Measurements from ENCODE around the gene TAF1A.

DNA sequence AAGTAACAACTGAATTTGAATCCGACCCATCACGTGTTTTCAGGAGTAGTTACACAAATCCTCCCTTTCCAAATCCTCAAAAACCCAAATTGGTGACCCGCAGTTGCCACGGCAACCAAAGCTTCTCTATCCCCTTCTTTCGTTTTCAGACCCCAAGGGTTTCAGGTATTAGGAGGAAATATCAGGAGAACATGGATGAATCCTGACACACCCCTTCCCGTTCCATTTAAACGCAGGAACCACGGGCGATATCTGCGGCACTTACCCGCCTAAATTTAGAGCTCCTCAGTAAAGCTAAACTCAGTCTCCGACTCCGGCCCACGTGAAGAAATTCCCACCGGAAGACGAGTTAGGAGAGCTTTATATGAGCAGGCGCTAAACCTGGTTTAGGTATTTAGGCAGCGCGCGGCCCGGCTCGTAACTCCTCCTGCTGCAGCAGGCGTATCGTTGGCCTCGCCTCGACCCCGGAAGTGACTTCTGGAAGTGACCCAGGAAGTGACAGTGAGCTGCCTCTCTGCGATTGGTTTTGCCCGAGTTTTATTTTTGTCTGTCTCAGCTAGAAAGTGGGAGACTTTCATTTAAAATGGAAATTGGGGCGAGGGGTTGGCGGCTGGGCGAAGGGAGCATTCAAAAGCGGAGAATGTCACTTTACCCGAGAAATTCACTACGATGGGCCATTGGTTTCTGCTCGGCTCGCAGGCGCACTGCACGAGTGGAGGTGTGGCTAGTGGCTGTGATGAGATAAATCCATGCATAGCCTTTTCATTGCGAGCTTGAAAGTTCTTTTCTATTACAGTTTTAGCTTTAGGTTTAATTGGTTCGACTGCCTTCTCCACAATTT is at the start of gene TAF1A:
- TF ChIP-seq, protein P1, sequence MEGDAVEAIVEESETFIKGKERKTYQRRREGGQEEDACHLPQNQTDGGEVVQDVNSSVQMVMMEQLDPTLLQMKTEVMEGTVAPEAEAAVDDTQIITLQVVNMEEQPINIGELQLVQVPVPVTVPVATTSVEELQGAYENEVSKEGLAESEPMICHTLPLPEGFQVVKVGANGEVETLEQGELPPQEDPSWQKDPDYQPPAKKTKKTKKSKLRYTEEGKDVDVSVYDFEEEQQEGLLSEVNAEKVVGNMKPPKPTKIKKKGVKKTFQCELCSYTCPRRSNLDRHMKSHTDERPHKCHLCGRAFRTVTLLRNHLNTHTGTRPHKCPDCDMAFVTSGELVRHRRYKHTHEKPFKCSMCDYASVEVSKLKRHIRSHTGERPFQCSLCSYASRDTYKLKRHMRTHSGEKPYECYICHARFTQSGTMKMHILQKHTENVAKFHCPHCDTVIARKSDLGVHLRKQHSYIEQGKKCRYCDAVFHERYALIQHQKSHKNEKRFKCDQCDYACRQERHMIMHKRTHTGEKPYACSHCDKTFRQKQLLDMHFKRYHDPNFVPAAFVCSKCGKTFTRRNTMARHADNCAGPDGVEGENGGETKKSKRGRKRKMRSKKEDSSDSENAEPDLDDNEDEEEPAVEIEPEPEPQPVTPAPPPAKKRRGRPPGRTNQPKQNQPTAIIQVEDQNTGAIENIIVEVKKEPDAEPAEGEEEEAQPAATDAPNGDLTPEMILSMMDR (IDR thresholded peaks at IDR 0.05; ENCODE audit: low read depth, low read length, missing input control) = no peak
- TF ChIP-seq SP1 (IDR thresholded peaks at IDR 0.05) (peak; percentile 47), HNF4A (conservative IDR thresholded peaks at IDR 0.05) (peak in 1 of 2 donors; percentile 29), NR2F2 (IDR thresholded peaks at IDR 0.05) (peak; percentile 90), YY1 (IDR thresholded peaks at IDR 0.05) (peak; percentile 72), EGR1 (IDR thresholded peaks at IDR 0.05; ENCODE audit: low read depth in 2 of 2) (peak; percentile 59 to 88), JUND (IDR thresholded peaks at IDR 0.05) (peak in 1 of 2 donors; percentile 9)
- TF ChIP-seq, protein P2, sequence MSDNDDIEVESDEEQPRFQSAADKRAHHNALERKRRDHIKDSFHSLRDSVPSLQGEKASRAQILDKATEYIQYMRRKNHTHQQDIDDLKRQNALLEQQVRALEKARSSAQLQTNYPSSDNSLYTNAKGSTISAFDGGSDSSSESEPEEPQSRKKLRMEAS (IDR thresholded peaks at IDR 0.05) = peak; percentile 90
- TF ChIP-seq, protein P3, sequence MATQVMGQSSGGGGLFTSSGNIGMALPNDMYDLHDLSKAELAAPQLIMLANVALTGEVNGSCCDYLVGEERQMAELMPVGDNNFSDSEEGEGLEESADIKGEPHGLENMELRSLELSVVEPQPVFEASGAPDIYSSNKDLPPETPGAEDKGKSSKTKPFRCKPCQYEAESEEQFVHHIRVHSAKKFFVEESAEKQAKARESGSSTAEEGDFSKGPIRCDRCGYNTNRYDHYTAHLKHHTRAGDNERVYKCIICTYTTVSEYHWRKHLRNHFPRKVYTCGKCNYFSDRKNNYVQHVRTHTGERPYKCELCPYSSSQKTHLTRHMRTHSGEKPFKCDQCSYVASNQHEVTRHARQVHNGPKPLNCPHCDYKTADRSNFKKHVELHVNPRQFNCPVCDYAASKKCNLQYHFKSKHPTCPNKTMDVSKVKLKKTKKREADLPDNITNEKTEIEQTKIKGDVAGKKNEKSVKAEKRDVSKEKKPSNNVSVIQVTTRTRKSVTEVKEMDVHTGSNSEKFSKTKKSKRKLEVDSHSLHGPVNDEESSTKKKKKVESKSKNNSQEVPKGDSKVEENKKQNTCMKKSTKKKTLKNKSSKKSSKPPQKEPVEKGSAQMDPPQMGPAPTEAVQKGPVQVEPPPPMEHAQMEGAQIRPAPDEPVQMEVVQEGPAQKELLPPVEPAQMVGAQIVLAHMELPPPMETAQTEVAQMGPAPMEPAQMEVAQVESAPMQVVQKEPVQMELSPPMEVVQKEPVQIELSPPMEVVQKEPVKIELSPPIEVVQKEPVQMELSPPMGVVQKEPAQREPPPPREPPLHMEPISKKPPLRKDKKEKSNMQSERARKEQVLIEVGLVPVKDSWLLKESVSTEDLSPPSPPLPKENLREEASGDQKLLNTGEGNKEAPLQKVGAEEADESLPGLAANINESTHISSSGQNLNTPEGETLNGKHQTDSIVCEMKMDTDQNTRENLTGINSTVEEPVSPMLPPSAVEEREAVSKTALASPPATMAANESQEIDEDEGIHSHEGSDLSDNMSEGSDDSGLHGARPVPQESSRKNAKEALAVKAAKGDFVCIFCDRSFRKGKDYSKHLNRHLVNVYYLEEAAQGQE (IDR thresholded peaks at IDR 0.05) = peak; percentile 62
